Mucosa of stomach (tissue), 1 donor: ENCODE results near the gene SYVN1.
A peak's percentile ranks its signal among the peaks of the same experiment; 100 is the strongest.

Source experiments
- H3K27me3 ChIP-seq: one replicate; pipeline ENCODE4 v1.7.0; 2013; ENCODE audit warnings: mild to moderate bottlenecking, low read length; ENCODE audit not compliant: control insufficient read depth, insufficient read depth
- H3K36me3 ChIP-seq: one replicate; pipeline ENCODE4 v1.7.0; 2013; ENCODE audit warnings: low read length; ENCODE audit not compliant: control insufficient read depth, insufficient read depth
- H3K4me1 ChIP-seq: one replicate; pipeline ENCODE4 v1.7.0; 2013; ENCODE audit warnings: mild to moderate bottlenecking, low read length; ENCODE audit not compliant: control insufficient read depth, insufficient read depth
- H3K4me3 ChIP-seq: one replicate; pipeline ENCODE4 v1.7.0; 2013; ENCODE audit warnings: low read length
- H3K9ac ChIP-seq: one replicate; pipeline ENCODE4 v1.7.0; 2013; ENCODE audit warnings: mild to moderate bottlenecking, low read length, moderate library complexity
- H3K9me3 ChIP-seq: one replicate; pipeline ENCODE4 v1.7.0; 2013; ENCODE audit warnings: mild to moderate bottlenecking, low read length, moderate library complexity; ENCODE audit not compliant: control insufficient read depth
- donor health status: Pancreatic carcinoma.

SYVN1 gene

DNA sequence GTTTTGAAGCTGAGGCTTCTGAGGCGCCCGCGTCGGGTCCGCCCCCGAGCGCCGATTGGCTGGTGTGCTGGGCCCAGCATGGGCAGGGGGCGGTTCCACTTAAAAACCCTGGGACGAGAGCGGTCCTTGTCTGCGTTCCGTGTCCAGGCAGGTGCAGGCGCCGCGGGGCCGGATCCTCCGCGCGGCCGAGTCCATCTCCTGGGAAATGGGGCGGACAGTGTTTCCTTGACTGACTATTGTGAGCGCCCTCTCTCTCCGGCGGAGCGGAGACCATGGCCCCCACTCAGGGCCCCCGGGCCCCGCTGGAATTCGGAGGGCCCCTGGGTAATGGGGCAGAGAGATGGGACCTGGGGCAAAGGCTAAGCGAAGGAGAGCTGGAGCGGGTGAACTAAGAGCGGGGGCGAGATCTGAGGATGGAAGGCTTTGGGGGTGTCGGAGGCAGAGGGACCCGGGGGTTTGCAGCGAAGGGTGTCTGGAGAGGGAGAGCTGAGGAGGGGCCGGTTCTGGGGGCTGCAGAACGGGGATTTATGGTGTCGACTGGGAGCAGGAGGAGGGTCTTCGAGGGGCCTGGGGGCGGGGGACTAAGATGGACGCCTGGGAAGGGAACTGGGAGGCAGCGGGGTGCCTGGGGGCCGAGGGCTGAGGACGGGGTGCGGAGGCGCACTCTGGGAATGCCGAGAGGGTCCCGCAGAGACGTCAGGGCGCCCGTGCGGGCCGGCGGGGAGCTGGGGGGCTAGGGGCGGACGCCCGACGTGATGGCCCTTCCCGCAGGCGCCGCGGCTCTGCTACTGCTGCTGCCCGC is 22.4 kb downstream of the SYVN1 start, which contains the start of gene TM7SF2:
Gene TM7SF2 (plus strand): TSS at position 129 of the 802 bp plus-strand sequence. CDS start 144 bp downstream, at position 273.
- Histone ChIP-seq H3K36me3 (no peaks in the 10 kb centered on the region), H3K4me1 (peaks cover 51% of the 10 kb centered on the region), H3K27me3 (no peaks in the 10 kb centered on the region), H3K4me3 (peak within 1 kb of the TSS; percentile 74), H3K9ac (peak within 1 kb of the TSS; percentile 68), H3K9me3 (no peaks in the 10 kb centered on the region)

DNA sequence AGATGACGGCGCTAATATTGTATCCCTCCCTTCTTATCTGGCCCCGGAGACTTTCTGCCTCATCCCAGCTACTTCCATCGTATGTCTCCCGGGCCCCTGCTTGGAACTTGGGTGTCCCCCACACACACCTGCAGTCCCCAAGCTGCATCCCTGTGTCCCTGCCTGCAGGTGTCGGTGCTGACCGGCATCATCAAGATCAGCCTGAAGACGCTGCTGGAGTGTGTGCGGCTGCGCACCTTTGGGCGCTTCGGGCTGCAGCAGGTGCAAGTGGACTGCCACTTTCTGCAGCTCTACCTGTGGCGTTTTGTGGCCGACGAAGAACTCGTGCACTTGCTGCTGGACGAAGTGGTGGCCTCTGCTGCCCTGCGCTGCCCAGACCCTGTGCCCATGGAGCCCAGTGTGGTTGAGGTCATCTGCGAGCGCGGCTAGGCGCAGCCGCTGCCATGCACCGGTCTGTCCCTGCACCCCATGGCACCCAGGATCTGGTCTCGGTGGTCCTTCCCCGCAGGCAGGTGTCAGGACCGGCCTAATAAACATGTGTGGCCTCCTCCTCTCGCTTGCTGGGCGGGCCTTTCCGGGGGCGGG is 23.1 kb downstream of the SYVN1 start:
- H3K27me3 ChIP-seq = no peaks in the 10 kb centered on the region
- H3K36me3 ChIP-seq = no peaks in the 10 kb centered on the region
- H3K9me3 ChIP-seq = no peaks in the 10 kb centered on the region
- peaks cover 44% of the 10 kb centered on the region for H3K4me1 ChIP-seq
- no peak overlapping the region for H3K9ac ChIP-seq
- no peak overlapping the region for H3K4me3 ChIP-seq

DNA sequence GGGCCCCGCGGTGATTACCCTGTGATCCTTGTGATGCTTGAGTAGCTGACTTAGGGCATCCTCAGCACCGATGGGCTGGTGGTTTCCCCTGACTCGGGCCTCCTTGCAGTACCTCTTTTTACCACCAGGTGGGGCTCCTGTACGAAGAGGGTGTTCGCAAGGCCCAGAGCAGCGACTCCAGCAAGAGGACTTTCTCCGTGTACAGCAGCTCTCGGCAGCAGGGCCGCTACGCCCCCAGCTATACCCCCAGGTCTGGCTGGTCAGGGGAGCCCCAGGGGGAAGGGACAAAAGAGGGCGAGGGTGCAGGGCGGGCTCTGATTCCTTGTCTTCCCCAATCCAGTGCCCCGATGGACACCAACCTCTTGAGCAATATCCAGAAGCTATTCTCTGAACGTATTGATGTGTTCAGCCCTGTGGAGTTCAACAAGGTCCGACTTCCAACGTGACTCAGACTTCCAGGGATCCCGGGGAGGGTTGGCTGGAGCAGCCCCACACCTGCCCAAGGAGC is 23.9 kb downstream of the SYVN1 start:
- Histone ChIP-seq H3K27me3 (no peaks in the 10 kb centered on the region), H3K36me3 (no peaks in the 10 kb centered on the region), H3K9me3 (no peaks in the 10 kb centered on the region), H3K4me3 (no peak overlapping the region), H3K4me1 (peaks cover 36% of the 10 kb centered on the region), H3K9ac (no peak overlapping the region)

DNA sequence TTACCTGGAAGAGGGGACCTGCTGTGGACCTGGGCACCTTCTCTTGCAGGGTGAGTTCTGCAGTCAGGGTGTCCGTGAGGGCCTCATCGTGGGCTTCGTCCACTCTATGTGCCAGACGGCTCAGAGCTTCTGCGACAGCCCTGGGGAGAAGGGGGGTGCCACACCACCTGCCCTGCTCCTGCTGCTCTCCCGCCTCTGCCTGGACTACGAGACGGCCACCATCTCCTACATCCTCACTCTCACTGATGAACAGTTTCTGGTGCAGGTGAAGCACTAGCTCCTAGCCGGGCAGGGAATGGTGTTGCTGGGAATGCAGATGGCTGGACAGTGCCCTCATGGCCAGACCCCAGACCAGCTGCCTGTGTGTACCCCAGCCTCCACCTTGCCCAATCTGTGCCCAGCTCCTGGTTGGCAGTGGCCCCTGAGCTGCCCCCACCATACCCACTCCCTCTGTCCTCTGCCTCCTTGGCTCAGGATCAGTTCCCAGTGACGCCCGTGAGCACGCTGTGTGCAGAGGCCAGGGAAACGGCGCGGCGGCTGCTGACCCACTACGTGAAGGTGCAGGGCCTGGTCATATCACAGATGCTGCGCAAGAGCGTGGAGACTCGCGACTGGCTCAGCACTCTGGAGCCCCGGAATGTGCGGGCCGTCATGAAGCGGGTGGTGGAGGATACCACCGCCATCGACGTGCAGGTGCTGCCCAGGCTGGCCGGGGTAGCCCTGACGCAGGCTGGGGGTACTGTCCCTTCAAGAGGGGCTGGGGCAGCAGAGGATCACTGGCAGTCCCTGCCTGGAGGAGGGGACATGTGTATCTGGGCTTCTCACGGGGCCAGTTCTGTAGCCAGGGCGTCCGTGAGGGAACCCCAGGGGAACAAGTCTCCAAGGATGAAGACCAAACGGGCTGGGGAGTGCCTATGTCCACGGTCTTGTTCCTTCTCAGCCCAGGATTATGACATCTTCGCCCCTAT is 24.8 kb downstream of the SYVN1 start:
- Histone ChIP-seq H3K9ac (no peak overlapping the region), H3K4me3 (no peak overlapping the region), H3K27me3 (no peaks in the 10 kb centered on the region), H3K9me3 (no peaks in the 10 kb centered on the region), H3K4me1 (peaks cover 34% of the 10 kb centered on the region), H3K36me3 (no peaks in the 10 kb centered on the region)

DNA sequence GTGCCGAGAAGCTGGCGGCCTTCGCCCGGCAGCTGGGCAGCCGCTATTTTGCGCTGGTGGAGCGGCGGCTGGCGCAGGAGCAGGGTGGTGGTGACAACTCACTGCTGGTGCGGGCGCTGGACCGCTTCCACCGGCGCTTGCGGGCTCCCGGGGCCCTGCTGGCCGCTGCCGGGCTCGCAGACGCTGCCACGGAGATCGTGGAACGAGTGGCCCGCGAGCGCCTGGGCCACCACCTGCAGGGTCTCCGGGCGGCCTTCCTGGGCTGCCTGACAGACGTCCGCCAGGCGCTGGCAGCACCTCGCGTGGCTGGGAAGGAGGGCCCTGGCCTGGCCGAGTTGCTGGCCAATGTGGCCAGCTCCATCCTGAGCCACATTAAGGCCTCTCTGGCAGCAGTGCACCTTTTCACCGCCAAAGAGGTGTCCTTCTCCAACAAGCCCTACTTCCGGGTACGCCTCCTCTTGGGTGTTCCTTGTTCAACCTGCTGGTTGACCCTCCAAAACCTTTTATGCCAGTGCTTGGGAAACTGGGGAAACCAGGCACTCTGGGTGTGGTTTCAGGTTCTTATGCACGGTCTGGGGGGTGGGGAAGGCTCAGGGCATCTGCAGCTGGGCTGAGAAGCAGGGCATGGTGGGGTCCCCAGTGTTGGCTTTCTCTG is 25.7 kb downstream of the SYVN1 start:
- Histone ChIP-seq H3K9me3 (no peaks in the 10 kb centered on the region), H3K27me3 (no peaks in the 10 kb centered on the region), H3K36me3 (no peaks in the 10 kb centered on the region), H3K4me3 (no peak overlapping the region), H3K9ac (no peak overlapping the region), H3K4me1 (peaks cover 35% of the 10 kb centered on the region)

DNA sequence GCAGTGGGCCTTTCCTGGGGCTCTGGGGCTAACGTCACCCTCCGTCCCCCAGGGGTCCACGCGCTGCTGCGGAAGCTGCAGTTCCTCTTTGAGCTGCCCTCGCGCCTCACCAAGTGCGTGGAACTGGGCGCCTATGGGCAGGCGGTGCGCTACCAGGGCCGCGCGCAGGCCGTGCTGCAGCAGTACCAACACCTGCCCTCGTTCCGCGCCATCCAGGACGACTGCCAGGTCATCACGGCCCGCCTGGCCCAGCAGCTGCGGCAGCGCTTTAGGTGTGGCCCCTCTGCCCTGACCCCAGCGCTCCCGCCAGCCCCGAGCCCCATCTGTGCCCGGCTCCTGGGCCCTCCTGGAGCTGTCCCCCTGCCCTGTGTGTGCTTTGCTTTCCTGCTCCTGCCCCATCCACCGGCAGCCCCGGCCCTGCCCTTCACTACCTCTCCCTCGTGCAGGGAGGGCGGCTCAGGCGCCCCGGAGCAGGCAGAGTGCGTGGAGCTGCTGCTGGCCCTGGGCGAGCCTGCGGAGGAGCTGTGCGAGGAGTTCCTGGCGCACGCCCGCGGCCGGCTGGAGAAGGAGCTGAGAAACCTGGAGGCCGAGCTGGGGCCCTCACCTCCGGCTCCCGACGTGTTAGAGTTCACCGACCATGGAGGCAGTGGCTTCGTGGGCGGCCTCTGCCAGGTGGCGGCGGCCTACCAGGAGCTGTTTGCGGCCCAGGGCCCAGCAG is 26.4 kb downstream of the SYVN1 start:
- Histone ChIP-seq H3K27me3 (no peaks in the 10 kb centered on the region), H3K4me1 (peaks cover 28% of the 10 kb centered on the region), H3K4me3 (no peak overlapping the region), H3K9me3 (no peaks in the 10 kb centered on the region), H3K9ac (no peak overlapping the region), H3K36me3 (no peaks in the 10 kb centered on the region)

DNA sequence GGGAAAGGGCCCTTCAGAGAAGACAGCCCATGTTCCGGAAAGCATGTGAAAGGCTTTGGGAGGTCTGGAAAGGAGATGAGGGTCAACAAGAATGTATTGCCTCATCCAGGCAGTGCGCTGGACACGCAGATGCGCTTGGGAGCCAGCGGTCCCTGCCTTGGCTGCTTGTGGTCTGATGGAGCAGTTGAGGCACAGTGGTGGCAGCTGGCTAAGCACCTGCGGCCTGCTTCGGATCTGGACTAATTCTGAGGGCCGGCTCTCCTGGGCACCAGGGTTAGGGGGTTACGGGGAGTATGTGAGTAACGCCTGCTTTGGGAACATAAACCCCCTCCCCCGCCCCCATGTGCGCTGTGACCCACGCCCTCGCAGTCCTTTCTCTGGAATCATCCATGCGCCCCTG is 27.2 kb downstream of the SYVN1 start:
- Histone ChIP-seq H3K9me3 (no peaks in the 10 kb centered on the region), H3K27me3 (no peaks in the 10 kb centered on the region), H3K36me3 (no peaks in the 10 kb centered on the region), H3K4me3 (no peak overlapping the region), H3K9ac (no peak overlapping the region), H3K4me1 (peaks cover 25% of the 10 kb centered on the region)

DNA sequence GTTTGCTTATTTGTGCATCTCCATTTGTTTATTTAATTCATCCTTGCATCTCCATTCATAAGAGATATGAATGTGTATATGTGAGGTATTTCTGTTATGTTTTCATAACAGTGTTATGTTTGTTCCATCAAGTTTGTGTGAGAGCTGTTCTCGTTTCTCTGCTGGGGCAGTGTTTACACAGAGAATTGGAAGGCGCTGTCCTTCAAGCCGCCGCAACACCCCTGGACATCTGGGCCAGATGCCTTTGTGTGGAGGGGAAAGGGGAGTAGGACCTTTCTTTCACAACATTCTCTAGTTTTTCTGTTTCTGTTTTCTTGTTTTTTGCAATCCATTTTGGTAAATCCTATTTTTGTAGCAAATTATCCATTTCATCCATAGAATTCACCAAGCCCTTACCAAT is 29.7 kb downstream of the SYVN1 start:
- Histone ChIP-seq H3K9ac (no peak overlapping the region), H3K4me1 (peaks cover 12% of the 10 kb centered on the region), H3K9me3 (no peaks in the 10 kb centered on the region), H3K27me3 (no peaks in the 10 kb centered on the region), H3K4me3 (no peak overlapping the region), H3K36me3 (no peaks in the 10 kb centered on the region)

DNA sequence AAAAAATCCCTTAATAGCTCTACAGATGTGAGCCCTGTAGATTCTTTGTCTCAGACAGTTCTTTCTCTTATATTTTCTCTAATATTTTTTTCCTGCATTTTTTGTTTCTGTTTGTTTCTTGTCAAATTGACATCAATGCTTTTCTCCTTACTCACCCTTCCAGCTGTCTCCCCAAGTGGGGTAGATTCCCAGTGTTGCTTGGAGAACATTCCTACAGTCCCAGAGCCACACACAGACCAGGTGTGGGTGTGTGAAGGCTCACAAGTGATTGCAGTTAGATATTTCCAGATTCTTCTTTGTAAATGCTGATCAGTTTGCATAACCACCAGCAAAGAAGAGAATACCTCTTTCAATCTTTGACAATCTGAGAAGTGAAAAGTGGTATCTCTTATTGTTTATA is 30.8 kb downstream of the SYVN1 start:
- Histone ChIP-seq H3K27me3 (no peaks in the 10 kb centered on the region), H3K9me3 (no peaks in the 10 kb centered on the region), H3K4me3 (no peak overlapping the region), H3K36me3 (no peaks in the 10 kb centered on the region), H3K9ac (no peak overlapping the region), H3K4me1 (peaks cover 12% of the 10 kb centered on the region)

DNA sequence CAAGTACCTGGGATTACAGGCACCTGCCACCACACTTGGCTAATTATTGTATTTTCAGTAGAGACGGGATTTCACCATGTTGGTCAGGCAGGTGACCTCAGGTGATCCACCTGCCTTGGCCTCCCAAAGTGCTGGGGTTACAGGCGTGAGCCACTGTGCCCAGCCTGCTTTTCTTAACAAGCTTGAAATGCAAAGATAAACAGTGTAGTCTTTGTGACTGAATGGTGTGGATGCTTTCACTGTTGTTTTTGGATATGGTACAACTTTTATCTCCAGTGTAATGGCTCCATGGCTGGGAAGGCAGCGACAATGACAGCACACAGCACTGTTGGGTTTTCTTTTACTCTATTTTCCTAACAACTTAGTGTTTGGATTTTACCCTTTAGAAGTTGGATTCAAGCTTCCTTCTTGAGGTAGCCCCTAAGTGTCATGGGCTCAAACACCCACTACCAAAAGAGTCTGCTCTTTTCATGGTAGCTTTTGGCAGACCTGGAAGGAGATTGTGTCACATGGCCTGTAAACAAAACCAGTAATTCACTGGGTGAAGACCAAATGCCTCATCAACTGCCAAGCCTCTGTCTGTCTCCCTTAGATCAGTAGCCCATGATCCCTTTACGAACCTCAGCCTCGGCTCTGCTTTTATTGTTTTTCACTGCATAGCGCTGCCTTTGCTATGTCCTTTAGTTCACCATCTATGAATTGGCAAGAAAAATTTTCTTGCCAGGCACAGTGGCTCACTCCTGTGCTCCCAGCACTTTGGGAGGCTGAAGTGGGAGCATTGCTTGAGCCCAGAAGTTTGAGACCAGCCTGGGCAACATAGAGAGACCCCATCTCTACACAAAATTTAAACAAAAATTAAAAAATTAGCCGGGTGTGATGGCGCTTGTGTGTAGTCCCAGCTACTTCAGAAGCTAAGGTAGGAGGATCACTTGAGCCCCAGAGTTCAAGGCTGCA is 31.9 kb downstream of the SYVN1 start:
- no peak overlapping the region for H3K4me3 ChIP-seq
- H3K9me3 ChIP-seq = no peaks in the 10 kb centered on the region
- no peaks in the 10 kb centered on the region for H3K27me3 ChIP-seq
- H3K36me3 ChIP-seq = no peaks in the 10 kb centered on the region
- no peak overlapping the region for H3K9ac ChIP-seq
- H3K4me1 ChIP-seq = peaks cover 12% of the 10 kb centered on the region
